Stimulated activated CD4-positive, alpha-beta T cell treated with anti-CD3 and anti-CD28 coated beads, Interleukin-4, amount 100 ng/mL, for 24 hours (primary cell): ENCODE results near the gene C16orf89.
"Not testable (repeated sequence)": the region's sequence is repeated elsewhere in the genome, so short reads cannot be mapped to it uniquely, and the experiment has no call there.

Experiments used
- DNase-seq: peaks from one replicate; pipeline ENCODE4 v3.0.0-alpha.2; 2020

C16orf89 gene, protein sequence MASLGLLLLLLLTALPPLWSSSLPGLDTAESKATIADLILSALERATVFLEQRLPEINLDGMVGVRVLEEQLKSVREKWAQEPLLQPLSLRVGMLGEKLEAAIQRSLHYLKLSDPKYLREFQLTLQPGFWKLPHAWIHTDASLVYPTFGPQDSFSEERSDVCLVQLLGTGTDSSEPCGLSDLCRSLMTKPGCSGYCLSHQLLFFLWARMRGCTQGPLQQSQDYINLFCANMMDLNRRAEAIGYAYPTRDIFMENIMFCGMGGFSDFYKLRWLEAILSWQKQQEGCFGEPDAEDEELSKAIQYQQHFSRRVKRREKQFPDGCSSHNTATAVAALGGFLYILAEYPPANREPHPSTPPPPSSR

DNA sequence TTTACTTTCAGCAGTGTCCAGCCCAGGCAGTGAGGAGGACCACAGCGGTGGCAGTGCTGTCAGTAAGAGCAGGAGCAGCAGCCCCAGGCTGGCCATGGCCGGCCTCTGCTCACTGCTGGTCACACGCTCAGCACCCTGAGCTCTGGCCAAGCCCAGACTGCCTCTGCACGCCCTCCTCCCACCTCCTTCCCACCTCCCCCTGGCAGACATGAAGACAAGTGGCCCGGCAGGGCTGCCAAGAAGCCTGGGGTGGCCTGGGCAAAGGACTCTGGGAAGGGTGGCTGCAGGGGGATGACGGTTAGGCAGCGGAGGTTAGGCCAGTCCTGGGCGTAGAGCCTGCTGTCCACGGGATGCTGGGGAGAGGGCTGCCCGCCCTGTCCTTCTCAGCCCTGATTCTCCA, at the start of gene C16orf89:
TSS of gene C16orf89 (minus strand) at position 144 of the 400 bp plus-strand sequence. CDS start at position 96, 48 bp downstream.
- DNase-seq: no peak

DNA sequence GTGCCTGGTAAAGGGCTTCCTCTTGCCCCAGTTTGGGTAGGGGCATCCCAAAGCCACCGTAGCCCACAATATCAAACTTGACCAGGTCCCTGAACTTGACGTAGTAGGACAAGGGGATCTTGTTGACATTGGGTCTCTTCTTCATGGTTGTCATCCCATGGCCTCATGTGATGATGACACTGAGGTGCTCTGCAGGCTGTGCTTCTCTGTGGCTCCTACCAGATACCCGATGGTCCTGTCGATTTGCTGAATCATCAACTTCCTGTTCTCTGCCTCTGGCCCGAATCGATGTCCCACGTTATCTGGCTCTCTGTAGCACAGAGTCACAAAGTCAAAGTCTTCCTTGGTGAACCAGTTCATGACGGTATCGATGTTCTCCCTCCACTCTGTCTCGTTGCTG, 45.2 kb upstream of the C16orf89 start:
- DNase-seq: not testable (repeated sequence)

DNA sequence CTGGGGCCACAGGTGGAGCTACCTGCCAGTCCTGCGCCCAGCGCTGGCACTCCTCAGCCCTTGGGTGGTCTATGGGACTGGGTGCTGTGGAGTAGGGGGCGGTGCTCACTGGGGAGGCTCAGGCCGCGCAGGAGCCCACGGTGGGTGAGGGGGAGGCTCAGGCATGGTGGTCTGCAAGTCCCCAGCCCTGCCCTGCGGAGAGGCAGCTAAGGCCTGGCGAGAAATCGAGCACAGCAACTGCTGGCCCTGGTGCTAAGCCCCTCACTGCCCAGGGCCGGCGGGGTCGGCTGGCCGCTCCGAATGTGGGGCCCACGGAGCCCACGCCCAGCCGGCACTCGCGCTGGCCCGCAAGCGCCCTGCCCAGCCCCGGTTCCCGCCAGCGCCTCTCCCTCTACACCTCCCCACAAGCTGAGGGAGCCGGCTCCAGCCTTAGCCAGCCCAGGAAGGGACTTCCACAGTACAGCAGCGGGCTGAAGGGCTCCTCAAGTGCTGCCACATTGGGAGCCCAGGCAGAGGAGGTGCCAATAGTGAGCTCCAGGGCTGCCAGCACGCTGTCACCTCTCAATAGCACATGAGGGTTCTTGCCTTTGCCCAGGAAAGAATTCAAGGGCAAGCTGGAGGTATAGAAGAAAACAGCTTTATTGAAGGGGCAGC, 42.9 kb upstream of the C16orf89 start:
- no peak for DNase-seq

DNA sequence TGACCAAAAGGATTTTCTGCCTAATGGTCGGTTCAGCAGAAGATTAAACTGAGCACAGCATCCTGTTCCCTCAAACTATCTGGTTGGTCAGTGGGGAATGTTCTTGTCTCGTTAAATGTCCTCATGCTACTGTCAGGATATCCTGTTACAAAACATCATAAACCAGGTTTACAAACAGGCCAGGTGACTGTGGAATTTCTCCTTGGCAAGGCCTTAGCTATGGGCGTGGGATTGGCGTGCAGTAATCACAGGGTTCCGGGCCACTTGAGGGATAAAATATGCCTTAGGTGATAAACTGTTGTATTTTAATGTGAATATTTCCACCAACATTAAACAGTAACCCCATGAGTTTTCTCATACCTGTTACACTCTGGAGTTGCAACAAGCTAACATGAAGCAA, 39.3 kb upstream of the C16orf89 start:
- not testable (repeated sequence) for DNase-seq

DNA sequence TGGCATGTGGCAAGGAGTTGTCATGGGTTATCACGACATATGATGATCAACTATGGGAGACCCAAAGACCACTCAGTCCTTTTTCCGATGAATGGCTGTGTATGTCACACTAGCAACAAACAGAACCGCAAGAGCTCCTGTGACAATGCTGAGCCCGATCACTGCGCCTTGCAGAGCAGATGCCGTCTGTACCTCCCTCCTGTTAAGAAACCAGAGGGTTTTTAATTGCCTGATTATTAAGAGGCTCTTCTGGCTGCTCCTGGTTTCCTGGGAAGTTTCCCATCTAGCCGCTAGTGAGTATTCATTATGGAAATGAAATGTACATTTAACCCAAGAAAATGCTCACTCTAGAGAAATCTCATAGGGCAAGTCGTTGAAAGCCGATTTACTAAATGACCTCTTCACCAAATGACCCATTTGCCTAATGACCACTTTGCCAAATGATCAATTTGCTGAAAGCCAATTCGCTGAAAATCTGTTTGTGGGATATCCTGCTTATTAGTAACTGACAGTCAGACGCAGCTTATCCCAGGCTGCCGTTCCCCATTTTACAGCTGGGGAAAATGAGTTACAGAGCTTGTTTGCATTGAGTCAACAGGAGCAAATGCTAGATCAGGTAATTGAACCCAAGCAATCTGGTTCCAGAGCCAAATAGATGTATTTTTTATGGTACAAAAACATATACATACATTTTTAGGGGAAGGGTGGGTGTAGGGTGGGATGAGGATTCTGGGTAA, 37.7 kb upstream of the C16orf89 start:
- not testable (repeated sequence) for DNase-seq

DNA sequence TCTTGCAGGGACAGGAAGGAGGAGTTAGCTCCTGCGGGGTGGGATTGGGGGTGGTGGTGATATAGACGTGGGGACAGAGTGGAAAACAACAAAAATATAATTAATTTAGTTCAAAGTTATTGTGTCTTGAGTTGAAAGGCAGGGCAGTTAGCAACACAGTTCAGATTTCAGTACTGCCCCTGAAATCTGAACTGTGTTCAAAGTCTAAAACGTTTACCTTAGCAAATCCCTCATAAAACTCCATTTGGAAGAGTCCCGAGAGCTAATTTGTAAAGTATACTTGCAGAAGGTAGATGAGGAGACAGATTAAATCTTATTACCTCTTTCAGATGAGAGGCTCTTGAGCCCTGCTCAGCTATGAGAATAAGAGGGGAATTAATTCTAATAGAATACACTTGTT, 33.4 kb upstream of the C16orf89 start:
- DNase-seq: not testable (repeated sequence)

DNA sequence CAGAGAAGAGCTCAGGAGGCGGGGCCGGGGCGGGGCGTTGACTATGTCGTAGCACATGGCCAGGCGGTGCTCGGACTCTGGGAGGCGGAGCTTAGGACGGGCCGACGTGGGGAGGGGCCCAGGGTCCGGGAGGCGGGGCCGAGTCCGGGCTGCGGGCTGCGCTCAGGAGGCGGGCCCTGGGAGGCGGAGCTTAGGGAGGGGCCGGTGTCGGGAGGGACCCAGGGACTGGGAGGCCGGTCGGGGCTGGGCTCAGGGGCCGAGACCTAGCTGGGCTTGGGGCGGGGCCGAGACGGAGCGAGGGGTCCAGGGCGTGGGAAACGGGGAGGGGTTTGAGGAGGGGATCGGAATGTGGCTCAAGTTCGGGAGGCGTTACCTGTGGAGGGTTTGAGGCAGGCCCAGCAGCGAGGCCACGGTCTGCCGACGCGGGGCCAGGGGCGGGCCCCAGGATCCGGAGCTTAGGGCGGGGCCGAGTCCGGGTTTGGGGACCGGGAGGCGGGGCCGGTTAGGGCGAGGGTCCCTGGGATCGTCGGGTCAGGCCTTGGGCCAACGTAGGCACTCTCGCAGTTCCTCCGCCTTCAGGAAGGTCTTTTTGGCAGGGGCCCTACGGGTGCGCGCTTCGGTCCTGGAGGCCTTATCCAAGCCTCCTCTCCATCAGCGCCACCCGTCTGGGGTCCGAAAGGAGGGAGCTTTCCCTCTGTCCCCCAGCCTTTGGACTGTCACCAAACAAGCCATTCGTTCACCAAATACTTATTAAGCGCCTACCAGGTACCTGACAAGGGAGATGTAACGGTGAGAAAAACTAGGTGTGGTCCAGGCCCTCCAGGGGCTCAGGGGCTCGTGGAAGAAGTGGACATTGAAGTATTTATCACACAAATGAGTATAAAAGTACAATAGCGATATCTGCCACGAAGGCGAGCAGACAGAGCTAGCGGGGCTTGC, 32.7 kb upstream of the C16orf89 start:
- peak; percentile 70 for DNase-seq

DNA sequence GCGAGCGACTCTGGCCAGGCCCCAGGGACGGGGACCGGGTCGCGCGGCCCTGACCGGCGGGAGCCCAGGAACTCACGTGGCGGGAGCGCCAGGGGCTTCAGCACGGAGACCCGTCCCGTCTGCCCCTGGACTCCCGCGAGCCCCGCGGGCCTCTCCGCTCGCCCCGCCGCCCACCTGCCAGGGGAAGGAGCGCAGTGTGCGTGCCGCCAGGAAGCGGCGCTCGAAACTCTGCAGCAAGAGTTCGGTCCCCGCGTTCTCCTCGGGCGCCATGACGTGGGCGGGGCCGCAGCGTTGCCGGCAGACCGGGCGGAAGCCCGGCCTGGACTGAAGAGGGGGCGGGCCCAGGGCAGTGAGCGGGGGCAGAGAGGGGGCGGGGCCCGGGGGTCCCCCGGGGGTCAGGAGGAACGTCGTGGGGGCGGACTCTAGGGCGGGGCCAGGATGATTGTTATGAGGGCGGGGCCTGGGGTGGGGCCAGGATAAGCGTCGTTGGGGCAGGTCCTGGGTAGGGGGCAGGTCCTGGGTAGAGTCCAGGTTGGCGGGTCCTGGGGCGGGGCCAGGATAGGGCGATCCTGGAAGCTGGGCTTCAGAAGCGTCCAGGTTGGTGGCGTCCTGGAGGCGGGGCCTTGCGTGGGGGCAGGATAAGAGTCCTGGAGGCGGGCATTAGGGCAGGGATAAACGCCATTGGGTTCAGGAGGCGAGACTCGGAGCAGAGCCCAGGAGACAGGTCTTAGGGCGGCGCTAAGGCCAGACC, 31.9 kb upstream of the C16orf89 start, which contains the start of gene EEF2KMT:
TSS of gene EEF2KMT (minus strand) at position 326 of the 751 bp plus-strand sequence. CDS start at position 270, 56 bp downstream.
- peak; percentile 97 for DNase-seq

DNA sequence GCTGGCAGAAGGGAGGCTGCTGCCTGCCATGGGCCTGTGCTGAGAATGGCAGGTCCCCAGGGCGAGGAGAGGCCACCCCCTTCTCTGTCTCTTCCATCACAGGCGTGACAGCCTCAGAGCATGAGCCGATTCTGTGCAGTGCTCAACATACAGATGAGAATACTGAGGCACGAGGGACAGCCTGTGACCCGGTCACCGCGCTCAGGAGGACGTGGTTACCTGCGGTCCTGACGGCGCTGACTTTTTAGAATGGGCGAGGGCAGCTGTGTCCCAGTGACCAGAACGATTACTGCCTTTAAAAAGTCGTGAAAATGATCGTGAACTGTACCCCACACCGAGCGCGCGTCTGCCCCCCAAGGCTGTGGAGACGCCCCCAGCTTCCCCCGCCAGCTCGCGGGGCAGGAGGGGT, 31.3 kb upstream of the C16orf89 start:
- peak; percentile 44 for DNase-seq

DNA sequence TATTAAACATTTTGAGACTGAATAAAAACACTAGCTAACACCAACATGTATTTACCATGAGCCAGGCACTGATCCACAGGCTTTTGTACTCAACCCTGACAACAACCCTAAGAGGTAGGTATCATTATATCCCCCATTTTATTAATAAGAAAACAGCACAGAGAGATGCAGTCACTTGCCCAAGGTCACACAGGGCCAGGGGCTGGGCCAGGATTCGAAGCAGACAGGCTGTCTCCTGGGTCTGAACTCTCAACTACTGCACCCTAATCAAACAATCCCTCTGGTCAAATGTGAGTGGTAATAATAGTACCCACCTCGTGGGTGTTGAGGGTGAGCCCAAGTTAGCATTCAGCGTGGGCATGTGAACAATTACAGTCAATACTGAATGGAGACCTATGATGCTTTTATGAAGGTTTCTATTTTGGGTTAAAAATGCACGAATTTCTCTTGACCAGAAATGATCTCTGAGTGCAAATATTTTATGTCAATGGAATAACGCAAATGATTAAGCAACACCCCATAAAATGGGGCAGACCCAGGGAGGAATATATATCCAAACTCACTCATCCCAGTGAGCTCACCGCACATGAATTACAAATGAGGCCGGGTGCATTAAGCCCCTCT, 30.8 kb upstream of the C16orf89 start:
- DNase-seq: not testable (repeated sequence)

DNA sequence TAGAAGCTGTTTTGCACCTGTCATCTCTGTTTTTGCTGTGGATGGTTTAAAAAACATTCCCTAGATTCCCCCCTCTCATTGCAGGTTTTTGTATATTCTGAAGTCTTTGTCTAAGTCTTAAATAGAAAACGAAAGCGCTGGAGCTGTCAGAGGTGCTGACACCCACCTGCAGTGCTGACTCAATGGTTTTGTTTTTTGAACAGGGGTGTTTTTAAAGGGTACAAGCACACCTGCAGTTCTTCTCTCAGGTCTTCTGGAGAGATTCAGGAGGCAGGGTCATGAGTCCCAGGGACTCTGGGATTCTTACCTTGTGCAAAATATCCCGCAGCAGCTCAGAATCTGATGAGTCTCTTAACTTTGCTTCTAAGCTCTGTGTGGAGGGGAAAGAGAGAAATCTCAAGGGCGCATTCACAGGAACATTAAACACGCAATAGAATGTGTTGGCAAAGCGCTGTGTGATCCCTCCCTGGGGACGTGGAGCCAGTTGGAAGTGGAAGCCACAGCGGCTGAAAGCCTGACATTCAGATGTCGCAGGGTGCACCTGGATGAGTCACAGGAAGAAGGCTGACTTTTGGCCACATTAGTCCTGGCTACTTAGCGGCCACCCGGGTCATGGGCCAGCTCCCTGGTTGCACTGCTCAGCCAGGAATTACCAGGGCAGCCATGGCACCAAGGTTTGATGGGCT, 29.5 kb upstream of the C16orf89 start:
- DNase-seq: peak; percentile 19

DNA sequence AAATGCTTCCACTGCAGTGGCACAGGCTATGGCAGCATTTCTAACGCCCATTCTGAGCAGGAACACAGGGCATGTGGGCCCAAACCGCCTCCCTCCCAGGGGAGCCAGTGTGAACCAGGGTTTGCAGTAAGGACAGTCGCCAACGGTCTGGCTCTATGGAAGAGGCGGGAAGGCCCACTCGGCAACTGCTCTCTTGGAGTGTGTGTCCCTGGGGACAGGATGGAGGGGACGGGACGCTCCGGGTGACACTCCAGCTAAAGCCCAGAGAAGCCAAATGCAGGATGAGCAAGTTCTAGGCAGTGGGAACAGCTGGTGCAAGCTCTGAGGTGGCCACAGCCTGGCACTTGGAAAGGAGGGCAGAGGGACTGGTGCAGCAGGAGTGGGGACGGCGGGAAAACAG, 28.0 kb upstream of the C16orf89 start:
- DNase-seq: not testable (repeated sequence)

DNA sequence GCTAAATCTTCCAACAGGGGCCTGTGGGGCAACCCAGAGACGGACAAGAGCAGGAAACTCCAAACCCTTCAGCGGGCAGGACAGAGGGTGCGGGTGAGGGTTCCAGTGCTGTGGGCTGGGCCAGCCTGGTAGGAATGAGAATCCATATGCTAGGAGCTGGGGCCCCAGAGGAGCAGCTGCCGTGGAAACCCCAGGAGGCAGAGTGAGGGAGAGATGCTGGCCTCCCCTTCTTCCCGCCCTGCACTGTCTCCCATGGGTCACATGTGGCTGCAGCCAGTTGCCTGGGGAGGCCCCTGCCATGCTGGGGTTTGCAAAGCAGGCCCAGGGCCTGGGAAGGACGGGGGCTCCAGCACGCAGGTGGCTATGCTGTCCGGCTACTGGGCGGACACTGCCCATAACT, 27.3 kb upstream of the C16orf89 start:
- DNase-seq: not testable (repeated sequence)

DNA sequence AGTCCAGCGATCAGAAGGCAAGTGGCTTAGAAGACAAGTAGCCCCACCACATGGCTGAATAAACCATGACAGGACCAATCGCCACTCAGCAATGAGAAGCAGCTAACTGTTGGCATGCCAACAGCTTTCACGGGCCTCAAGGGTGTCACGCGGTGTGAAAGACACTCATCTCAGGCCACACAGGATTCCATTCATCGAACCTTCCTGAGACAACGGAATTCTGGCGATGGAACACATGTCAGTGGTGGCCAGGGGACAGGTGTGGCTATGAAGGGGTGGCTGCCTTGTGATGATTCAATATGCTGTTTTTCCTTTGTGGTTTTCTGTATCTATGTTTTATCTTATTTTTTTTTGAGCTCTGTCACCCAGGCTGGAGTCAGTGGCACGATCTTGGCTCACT, 24.8 kb upstream of the C16orf89 start:
- not testable (repeated sequence) for DNase-seq

DNA sequence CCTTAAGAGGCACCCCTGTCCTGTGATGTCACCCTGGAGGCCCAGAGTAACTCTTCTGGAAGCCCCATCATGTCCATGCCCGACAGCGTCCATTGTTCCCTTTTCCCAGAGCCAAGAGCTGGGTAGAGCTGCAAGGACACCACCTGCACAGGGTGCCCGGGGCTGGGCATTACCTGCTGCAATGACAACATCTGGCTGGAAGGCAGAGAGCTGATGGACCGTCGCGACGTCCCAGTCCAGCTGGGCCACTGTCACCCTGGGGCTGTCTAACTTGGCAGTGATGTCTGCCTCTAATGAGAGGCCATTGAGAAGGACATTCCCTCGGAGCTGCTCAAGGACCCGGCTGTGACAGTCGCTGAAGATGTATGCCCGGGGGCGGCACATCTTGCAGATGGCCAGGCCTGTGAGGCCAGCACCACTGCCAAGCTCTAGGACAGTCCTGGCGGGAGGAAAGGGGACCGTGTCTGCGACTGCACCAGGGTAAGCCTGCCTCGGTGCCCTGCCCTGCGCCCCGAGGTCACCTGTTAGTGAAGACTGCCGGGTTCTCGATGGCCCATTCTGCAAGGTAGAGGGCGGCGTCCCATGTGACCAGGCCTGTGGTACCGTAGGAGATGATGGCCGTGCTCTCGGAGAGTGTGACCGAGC, 24.3 kb upstream of the C16orf89 start:
- not testable (repeated sequence) for DNase-seq

DNA sequence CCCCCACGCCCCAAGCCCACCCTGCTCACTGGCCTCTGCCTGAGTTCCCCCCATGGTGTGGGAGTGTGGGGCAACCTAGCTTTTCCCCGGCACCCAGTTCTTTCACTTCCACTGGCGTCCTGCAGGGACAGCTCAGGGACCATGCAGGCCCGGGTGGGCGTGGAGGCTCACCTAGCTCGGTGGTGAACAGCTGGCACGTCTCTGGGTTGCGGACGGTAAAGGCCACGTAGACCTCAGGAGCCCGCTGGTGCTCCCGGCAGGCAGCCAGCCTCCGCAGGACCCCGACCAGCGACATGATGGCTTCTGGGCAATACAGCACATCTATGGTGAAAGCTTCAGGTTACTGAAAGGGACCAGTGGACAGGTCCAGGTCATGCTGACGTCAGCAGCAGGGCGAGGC, 23.2 kb upstream of the C16orf89 start:
- not testable (repeated sequence) for DNase-seq

DNA sequence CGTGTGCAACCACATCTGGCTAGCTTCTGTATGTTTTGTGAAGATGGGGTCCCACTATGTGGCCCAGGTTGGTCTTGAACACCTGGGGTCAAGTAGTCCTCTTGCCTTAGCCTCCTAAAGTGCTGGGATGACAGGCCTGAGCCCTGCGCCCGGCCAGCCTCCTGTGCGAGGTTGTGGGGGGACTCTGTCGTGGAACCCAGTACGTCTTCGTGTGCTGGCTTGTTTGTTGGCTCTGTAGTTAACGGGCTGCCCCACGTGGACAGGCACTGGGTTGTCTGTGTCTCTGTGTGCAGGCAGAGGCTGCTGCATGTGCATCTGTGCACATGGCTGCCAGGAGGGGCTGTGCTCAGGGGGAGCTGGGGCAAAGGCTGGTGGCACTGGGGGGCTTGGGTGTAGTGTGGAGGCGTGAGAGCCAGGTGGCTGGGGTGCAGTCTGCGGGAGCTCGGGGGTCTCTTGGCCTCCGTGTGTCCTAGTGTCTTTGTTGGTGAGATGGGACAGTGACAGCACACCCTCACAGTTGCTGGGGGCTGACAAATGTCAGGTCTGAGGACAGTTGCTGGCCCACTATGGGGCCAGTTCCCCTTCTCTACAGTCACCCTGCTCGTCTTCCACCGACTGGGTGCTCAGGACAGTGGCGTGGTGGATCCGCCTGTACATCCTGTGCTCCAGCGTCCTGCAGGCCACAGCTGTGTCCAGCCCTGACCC, 22.5 kb upstream of the C16orf89 start:
- not testable (repeated sequence) for DNase-seq

DNA sequence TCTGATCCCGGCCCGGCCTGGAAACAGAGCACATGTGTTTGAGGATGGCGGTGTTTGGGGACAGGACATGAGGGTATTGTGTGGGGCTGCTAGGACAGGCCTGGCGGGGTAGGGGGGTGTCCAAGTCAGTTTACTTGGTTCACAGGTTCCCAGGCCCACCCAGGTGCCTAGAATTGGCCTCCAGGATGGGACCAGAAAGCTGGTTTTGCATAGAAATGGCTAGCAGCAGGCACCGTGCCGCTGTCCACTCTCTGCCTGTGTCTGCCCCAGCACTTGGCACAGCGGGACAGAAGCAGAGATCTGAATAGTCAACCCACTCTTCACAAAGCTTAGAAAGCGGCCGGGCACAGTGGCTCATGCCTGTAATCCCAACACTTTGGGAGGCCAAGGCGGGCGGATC, 20.0 kb upstream of the C16orf89 start:
- not testable (repeated sequence) for DNase-seq

DNA sequence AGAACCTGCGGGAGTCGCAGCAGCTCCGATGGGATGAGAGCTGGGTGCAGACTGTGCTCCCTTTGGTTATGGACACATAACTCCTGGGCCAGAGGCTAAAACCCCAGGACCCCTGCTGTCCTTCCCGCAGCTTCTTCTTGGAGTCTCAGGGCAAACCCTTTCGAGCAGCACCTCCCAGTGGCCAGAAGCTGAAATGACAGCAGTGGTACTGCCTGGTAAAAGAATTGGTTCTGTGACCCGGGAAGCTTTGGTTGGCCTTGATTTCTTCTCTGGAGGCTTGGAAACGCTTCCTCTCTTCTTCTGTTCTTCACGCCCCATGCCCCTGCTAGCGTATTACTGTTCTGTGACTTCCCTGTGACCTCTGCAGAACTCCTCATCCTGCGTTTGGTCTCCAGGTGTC, 19.0 kb upstream of the C16orf89 start:
- DNase-seq: peak; percentile 64
